ENCODE results near the gene CSF3. TPM values are rescaled to one million over a fixed set of nuclear protein-coding genes. Genes with fewer than 3 reads are reported as not detected.

CSF3 gene
- polyA plus RNA-seq, 1 donor from 2014 or later, result not detected

DNA sequence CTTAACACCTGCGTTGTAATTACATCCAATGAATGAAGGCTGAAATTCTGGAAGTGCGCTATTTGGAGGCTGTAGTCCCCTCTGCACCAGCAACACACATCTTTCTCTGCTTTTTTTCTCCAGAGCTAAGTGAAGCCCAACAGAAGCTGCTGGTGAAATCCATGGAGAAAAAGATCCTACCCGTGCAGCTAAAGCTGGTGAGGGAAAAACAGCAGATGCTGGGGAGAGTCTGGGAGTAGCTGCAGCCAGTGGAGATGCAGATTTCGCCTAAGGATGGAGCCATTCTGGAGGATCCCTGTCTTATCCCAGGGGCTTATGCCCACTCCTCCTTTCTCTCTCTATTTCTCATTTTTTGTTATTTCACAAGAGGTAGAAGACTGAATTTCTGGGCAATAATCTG lies 39.4 kb upstream of the CSF3 start:
- H4K20me1 ChIP-seq (ENCODE audit: insufficient read depth), result no peaks in the 10 kb centered on the region
- H3K9ac ChIP-seq (ENCODE audit: low read length), result no peak overlapping the region
- TF ChIP-seq RAD21 (conservative IDR thresholded peaks at IDR 0.05), result no peak
- TF ChIP-seq EP300 (conservative IDR thresholded peaks at IDR 0.05; ENCODE audit: poor library complexity, severe bottlenecking), result no peak
- no peak for TF ChIP-seq SMC3 (conservative IDR thresholded peaks at IDR 0.05; ENCODE audit: poor library complexity)
- TF ChIP-seq, protein P1, sequence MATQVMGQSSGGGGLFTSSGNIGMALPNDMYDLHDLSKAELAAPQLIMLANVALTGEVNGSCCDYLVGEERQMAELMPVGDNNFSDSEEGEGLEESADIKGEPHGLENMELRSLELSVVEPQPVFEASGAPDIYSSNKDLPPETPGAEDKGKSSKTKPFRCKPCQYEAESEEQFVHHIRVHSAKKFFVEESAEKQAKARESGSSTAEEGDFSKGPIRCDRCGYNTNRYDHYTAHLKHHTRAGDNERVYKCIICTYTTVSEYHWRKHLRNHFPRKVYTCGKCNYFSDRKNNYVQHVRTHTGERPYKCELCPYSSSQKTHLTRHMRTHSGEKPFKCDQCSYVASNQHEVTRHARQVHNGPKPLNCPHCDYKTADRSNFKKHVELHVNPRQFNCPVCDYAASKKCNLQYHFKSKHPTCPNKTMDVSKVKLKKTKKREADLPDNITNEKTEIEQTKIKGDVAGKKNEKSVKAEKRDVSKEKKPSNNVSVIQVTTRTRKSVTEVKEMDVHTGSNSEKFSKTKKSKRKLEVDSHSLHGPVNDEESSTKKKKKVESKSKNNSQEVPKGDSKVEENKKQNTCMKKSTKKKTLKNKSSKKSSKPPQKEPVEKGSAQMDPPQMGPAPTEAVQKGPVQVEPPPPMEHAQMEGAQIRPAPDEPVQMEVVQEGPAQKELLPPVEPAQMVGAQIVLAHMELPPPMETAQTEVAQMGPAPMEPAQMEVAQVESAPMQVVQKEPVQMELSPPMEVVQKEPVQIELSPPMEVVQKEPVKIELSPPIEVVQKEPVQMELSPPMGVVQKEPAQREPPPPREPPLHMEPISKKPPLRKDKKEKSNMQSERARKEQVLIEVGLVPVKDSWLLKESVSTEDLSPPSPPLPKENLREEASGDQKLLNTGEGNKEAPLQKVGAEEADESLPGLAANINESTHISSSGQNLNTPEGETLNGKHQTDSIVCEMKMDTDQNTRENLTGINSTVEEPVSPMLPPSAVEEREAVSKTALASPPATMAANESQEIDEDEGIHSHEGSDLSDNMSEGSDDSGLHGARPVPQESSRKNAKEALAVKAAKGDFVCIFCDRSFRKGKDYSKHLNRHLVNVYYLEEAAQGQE (IDR thresholded peaks at IDR 0.05; ENCODE audit: borderline replicate concordance), result no peak
- TF ChIP-seq, protein P2, sequence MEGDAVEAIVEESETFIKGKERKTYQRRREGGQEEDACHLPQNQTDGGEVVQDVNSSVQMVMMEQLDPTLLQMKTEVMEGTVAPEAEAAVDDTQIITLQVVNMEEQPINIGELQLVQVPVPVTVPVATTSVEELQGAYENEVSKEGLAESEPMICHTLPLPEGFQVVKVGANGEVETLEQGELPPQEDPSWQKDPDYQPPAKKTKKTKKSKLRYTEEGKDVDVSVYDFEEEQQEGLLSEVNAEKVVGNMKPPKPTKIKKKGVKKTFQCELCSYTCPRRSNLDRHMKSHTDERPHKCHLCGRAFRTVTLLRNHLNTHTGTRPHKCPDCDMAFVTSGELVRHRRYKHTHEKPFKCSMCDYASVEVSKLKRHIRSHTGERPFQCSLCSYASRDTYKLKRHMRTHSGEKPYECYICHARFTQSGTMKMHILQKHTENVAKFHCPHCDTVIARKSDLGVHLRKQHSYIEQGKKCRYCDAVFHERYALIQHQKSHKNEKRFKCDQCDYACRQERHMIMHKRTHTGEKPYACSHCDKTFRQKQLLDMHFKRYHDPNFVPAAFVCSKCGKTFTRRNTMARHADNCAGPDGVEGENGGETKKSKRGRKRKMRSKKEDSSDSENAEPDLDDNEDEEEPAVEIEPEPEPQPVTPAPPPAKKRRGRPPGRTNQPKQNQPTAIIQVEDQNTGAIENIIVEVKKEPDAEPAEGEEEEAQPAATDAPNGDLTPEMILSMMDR (IDR thresholded peaks at IDR 0.05; ENCODE audit: poor library complexity, severe bottlenecking), result no peak
- no peaks in the 10 kb centered on the region for H3K9me2 ChIP-seq (ENCODE audit: insufficient read depth, low read length)
- H3K27me3 ChIP-seq (ENCODE audit: insufficient read depth, low read depth, low read length), result no peaks in the 10 kb centered on the region
- no peaks in the 10 kb centered on the region for H3F3A ChIP-seq (ENCODE audit: insufficient read depth, low read length, poor library complexity, severe bottlenecking)
- H3K36me3 ChIP-seq (ENCODE audit: insufficient read depth, low read length), result no peaks in the 10 kb centered on the region
- no peaks in the 10 kb centered on the region for H3K9me3 ChIP-seq (ENCODE audit: low read length)
- no peak overlapping the region for H3K4me2 ChIP-seq (ENCODE audit: low read length)
- no peak overlapping the region for H2AFZ ChIP-seq (ENCODE audit: low read depth, low read length)
- H3K79me2 ChIP-seq (replicated peaks; ENCODE audit: insufficient read depth, low read length), result no peaks in the 10 kb centered on the region
- no peak overlapping the region for H3K4me3 ChIP-seq (ENCODE audit: low read length)
- H3K27ac ChIP-seq (ENCODE audit: low read length), result no peak overlapping the region

DNA sequence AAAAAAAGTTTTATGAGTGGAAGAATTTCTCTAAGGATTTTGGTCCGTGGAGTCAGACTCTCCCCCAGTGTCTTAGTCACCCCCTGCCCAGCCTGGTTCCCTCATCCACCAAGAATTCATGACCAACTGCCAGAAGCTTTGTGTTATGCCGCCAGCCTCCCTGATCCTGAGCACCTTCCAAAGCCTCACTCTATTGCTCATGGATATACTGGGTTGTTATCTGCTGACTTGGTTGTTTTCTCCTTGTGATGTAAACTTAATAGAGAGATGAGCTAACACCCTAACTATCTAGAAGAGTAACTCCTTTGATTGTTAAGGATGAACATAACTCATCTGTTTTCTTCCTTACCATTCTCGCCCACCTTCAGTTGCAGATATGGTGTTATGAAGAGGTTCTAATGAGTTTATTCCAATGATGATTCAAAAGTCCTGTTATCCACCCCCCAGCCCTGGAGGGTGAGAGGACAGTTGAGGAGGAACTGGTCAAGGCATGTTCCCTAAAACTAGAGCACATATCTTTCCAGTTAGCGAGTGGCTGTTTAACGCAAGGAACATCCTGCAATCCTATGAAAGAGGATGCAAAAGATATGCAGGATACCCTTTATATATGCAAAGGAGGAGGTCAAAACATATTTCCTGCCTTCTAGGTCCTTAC lies 36.1 kb upstream of the CSF3 start:
- Histone ChIP-seq H3K36me3 (ENCODE audit: insufficient read depth, low read length) (no peaks in the 10 kb centered on the region), H3K4me3 (ENCODE audit: low read length) (peak overlapping the region; percentile 89)

More for the DNA sequence above, 36.1 kb upstream of the CSF3 start:
- Histone ChIP-seq H3K27ac (ENCODE audit: low read length) (no peak overlapping the region), H3F3A (ENCODE audit: insufficient read depth, low read length, poor library complexity, severe bottlenecking) (no peaks in the 10 kb centered on the region), H3K79me2 (replicated peaks; ENCODE audit: insufficient read depth, low read length) (peaks cover 20% of the 10 kb centered on the region), H3K27me3 (ENCODE audit: insufficient read depth, low read depth, low read length) (no peaks in the 10 kb centered on the region), H3K9ac (ENCODE audit: low read length) (peak overlapping the region; percentile 71), H4K20me1 (ENCODE audit: insufficient read depth) (no peaks in the 10 kb centered on the region), H3K9me3 (ENCODE audit: low read length) (no peaks in the 10 kb centered on the region), H3K4me2 (ENCODE audit: low read length) (peak overlapping the region; percentile 46), H2AFZ (ENCODE audit: low read depth, low read length) (peak overlapping the region; percentile 51), H3K9me2 (ENCODE audit: insufficient read depth, low read length) (no peaks in the 10 kb centered on the region)
- no peak for TF ChIP-seq EP300 (conservative IDR thresholded peaks at IDR 0.05; ENCODE audit: poor library complexity, severe bottlenecking)
- TF ChIP-seq, protein P2 (IDR thresholded peaks at IDR 0.05; ENCODE audit: poor library complexity, severe bottlenecking), result no peak
- no peak for TF ChIP-seq RAD21 (conservative IDR thresholded peaks at IDR 0.05)
- no peak for TF ChIP-seq POLR2AphosphoS5 (IDR thresholded peaks at IDR 0.05)
- no peak for TF ChIP-seq EZH2 (IDR thresholded peaks at IDR 0.05; ENCODE audit: borderline replicate concordance, insufficient read depth, low read length, poor library complexity, severe bottlenecking)
- no peak for TF ChIP-seq SMC3 (conservative IDR thresholded peaks at IDR 0.05; ENCODE audit: poor library complexity)
- no peak for TF ChIP-seq MXI1 (conservative IDR thresholded peaks at IDR 0.05; ENCODE audit: poor library complexity, severe bottlenecking)
- TF ChIP-seq, protein P1 (IDR thresholded peaks at IDR 0.05; ENCODE audit: borderline replicate concordance), result no peak
- TF ChIP-seq TAF1 (IDR thresholded peaks at IDR 0.05; ENCODE audit: low read depth), result no peak

Measured in neural cell (in vitro differentiated cells).